LoVo (cell line): Measurements from ENCODE around the gene IGF2BP2.

Experiments
- DNase-seq: peaks from one replicate; pipeline ENCODE4 v3.0.0-alpha.2; 2016; ENCODE audit warnings: low spot score

IGF2BP2 gene

GRCh38 chr3:185764980-185765370 lies 59.9 kb downstream of the IGF2BP2 start:
- no peak for DNase-seq

GRCh38 chr3:185764163-185764979 lies 60.5 kb downstream of the IGF2BP2 start:
- DNase-seq: no peak

DNA sequence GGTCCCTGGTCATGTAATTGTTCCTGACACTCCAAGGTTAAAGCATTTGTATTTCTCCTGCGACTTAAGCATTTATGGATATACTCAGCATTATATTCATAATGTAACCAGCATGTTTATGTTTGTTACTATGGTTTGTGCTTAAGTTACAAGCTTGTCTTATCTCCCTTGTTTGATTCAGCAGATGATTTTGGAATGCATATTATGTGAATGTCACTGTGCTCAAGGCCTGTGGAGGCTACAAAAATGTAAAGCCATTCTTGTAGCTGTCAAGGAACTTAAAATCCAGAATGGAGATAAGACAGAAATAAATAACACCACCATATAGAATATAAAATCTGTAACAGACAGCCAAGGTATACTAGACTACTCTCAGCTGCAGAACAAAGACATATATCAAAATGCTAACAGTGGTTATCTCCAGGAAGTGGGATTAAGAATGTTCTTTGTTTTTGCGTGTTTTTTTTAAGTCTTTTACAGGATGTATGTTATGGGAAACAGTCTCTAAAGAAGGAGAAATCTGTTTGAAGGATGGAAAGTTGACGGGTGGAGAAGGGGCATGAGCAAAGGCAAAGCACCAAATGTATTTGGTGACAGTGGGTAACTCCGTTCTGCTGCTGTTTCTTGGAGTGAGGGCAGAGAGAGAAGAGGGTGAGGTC lies 61.4 kb downstream of the IGF2BP2 start:
- no peak for DNase-seq

GRCh38 chr3:185760550-185760949 lies 64.3 kb downstream of the IGF2BP2 start:
- no peak for DNase-seq

DNA sequence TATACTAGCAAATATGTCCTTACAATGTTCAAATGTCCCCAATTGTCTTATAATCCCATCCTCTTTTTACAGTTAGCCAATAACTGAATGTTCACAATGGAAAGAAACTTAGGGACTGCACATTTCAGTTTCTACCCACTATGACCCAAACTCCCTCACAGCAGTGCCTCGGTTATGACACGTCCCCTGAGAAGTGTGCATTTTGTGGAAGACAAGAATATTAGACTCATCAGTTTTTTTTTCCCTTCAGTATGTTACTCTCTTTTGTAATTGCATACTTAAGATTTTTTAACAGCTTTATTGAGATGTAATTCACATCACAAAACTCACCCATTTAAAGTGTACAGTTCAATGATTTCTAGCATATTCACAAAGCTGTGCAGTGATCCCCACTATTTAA lies 64.8 kb downstream of the IGF2BP2 start:
- no peak for DNase-seq

DNA sequence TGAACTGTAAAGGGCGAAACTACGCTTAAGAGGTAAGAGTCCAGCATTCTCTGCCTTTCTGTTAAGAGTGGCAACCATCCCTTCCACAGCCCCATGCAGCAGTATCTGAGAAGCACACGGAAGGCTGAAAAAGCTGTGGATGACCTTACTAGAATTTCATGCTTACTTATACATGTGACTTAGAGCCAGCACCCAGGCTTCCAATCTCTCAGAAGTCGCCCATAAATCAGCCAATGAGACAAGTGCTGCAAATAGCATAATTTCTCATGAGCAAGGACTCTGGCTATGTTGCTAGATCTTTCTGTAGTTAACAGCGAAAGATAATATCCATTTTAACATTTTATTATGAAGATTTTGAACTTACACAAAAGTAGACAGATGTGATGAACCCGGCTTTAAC lies 65.3 kb downstream of the IGF2BP2 start:
- DNase-seq: no peak

DNA sequence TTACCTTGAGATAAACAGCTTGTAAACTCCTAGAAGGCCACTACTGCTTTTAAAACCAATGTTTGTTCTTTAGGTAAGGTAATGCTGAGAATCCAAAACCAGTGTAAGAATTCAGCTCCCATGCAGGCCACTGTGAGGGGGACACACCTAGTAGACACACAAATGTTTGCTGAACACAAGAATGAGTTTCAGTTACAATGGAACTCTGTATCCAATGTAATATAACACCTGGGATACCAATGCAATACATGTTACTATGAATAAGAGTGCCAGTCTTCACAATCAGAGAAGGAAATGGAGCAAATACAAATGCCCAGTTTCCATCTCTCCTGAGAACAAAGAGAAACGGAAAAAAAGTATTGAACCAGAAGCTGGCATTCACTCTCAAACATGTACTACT lies 65.9 kb downstream of the IGF2BP2 start:
- DNase-seq: no peak

- DNase-seq: no peak
Measured at GRCh38 chr3:185757176-185757575, 67.7 kb downstream of the IGF2BP2 start.

DNA sequence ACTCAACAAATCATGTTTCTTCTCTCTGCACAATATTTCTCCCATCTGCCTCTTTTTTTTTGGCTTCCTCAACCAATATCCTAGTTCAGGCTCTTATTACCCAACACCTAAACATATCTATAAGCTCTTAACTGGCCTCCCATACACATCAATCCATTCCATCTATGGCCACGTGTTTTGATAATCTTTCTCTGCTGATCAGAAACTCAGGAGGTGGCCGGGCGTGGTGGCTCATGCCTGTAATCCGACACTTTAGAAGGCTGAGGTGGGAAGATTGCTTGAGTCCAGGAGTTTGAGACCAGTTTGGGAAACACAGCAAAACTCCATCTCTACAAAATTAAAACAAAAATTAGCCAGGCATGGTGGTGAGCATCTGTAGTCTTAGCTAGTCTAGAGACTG lies 68.4 kb downstream of the IGF2BP2 start:
- no peak for DNase-seq

- no peak for DNase-seq
Measured at GRCh38 chr3:185754920-185755319, 69.9 kb downstream of the IGF2BP2 start.

DNA sequence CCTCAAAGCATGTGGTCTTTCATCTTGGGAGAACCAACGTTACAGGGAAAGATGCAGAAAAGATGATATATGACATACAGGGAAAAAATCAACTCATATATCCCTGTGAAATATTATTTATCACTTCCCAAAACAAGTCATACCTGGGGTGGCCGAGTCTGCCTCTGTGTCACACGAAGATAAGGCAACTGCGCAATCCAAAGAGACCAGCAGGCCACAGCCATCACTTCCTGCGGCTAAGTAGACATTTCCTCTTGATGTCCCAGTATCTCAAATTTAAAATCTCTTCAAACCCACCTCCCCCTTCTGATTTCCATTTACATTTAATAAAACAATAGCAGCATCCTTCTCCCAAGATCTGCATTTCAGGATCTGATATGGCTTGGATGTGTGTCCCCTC lies 71.5 kb downstream of the IGF2BP2 start:
- no peak for DNase-seq

- DNase-seq: no peak
Measured at GRCh38 chr3:185750702-185751101, 74.1 kb downstream of the IGF2BP2 start.

GRCh38 chr3:185750015-185750414 lies 74.8 kb downstream of the IGF2BP2 start:
- no peak for DNase-seq

DNA sequence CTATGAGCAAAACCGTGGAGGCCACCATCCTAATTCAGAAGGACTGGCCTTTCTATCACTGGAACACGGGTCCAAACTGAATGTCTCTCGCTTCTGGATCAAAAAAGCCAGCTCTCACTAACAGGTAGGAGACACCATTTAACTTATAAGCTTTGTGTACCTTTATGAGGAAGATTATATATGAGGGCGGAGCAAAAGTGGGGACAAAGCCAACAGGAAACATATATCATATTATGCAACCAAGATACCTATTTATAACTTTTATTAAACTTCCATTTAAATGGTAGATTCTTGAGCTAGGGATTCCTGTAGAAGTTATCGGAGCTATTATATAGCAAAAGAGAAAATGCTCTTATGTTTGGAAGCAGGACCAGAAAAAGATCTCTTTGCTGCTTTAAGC lies 78.4 kb downstream of the IGF2BP2 start:
- DNase-seq: peak; percentile 16

GRCh38 chr3:185744997-185745843 lies 79.6 kb downstream of the IGF2BP2 start:
- DNase-seq: no peak

GRCh38 chr3:185741586-185741985 lies 83.3 kb downstream of the IGF2BP2 start:
- DNase-seq: no peak

GRCh38 chr3:185740133-185740532 lies 84.7 kb downstream of the IGF2BP2 start:
- no peak for DNase-seq

DNA sequence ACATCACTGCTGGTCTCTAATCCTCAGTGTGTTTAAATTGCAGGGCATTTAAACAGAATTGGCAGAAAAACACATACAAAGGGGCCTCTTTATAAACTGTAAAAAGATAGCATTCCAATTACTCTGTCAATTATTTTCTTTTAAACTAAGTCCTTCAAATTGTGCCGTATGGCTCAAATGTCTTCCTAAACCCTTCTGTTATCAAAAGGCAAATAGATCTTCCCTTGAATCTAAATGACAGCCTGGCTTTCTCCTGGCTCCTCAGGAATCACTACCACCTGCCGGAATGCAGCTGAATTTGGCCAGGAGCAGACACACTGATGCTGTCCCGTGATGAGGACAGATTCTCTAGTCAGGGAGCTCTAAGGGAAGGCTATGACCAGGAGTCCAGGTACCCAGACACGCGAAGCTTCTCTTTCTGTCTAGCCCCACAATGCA lies 85.6 kb downstream of the IGF2BP2 start:
- no peak for DNase-seq

DNA sequence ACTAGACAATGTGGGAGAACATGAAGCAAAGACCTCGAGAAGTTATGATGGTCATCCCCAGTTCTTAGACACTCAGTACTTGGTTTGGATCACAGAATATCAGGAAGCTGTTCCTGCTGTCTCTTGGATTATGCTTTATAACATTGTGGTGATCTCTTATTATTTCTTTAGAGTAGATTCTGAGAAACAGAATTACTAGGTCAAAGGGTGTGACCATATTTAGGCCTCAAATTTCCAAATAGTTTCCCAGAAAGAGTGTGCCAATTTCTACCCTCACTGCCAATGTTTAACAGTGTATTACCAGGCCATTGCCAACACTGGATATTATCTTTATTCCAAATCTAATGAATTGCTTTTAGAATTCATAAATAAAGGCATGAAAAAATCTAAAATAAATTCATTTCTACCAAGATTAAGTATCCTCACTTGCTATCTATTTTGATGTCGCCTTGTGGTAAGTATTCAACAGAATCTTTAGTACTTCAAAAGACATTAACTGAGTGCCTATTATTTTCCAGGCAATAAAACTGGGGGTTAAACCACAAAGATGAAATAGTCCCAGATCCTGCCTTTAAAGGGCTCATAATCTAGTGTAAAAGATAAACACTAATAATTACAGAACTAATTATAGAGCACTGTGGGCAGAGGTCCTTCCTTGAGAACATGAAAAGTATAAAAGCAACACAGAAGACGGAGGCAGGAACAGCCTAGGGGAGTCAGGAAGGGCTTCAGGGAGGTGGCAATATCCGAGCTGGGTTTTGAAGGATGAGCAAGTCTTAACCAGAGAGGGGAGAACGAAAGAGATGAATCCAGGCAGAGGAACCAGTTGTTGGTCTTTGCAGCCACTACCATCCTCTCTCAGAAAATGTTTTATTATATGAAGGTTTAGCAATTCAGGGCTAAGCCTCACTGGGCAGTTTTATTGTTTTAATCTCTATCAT lies 86.8 kb downstream of the IGF2BP2 start:
- no peak for DNase-seq

DNA sequence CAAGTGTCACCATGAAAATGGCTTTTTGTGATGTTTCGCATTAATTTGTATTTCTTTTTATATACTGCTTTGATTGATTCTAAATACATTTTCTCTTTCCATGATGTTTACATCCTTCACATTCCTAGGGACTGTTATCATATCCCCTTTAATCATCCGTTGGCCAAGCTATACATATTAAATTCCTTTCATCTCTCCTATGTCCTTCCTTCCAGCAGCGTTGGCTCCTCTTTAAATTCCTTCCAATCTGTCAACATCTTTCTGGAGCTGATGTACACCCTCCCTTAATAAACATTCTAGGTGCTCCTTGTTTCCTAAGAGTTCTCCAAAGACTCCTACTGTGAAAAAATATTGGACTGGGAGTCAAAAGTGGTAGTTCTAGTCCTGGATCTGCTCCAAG lies 87.8 kb downstream of the IGF2BP2 start:
- DNase-seq: no peak

- no peak for DNase-seq
Measured at GRCh38 chr3:185734725-185735096, 90.1 kb downstream of the IGF2BP2 start.
